RPMI8226 (cell line): ENCODE results near the gene MUC5B.
"Not testable (repeated sequence)": the region's sequence is repeated elsewhere in the genome, so short reads cannot be mapped to it uniquely, and the experiment has no call there.

Experiments
- DNase-seq: peaks from one replicate; pipeline ENCODE4 v3.0.0-alpha.2; 2015

MUC5B gene, protein sequence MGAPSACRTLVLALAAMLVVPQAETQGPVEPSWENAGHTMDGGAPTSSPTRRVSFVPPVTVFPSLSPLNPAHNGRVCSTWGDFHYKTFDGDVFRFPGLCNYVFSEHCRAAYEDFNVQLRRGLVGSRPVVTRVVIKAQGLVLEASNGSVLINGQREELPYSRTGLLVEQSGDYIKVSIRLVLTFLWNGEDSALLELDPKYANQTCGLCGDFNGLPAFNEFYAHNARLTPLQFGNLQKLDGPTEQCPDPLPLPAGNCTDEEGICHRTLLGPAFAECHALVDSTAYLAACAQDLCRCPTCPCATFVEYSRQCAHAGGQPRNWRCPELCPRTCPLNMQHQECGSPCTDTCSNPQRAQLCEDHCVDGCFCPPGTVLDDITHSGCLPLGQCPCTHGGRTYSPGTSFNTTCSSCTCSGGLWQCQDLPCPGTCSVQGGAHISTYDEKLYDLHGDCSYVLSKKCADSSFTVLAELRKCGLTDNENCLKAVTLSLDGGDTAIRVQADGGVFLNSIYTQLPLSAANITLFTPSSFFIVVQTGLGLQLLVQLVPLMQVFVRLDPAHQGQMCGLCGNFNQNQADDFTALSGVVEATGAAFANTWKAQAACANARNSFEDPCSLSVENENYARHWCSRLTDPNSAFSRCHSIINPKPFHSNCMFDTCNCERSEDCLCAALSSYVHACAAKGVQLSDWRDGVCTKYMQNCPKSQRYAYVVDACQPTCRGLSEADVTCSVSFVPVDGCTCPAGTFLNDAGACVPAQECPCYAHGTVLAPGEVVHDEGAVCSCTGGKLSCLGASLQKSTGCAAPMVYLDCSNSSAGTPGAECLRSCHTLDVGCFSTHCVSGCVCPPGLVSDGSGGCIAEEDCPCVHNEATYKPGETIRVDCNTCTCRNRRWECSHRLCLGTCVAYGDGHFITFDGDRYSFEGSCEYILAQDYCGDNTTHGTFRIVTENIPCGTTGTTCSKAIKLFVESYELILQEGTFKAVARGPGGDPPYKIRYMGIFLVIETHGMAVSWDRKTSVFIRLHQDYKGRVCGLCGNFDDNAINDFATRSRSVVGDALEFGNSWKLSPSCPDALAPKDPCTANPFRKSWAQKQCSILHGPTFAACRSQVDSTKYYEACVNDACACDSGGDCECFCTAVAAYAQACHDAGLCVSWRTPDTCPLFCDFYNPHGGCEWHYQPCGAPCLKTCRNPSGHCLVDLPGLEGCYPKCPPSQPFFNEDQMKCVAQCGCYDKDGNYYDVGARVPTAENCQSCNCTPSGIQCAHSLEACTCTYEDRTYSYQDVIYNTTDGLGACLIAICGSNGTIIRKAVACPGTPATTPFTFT (N-terminal part only)

DNA sequence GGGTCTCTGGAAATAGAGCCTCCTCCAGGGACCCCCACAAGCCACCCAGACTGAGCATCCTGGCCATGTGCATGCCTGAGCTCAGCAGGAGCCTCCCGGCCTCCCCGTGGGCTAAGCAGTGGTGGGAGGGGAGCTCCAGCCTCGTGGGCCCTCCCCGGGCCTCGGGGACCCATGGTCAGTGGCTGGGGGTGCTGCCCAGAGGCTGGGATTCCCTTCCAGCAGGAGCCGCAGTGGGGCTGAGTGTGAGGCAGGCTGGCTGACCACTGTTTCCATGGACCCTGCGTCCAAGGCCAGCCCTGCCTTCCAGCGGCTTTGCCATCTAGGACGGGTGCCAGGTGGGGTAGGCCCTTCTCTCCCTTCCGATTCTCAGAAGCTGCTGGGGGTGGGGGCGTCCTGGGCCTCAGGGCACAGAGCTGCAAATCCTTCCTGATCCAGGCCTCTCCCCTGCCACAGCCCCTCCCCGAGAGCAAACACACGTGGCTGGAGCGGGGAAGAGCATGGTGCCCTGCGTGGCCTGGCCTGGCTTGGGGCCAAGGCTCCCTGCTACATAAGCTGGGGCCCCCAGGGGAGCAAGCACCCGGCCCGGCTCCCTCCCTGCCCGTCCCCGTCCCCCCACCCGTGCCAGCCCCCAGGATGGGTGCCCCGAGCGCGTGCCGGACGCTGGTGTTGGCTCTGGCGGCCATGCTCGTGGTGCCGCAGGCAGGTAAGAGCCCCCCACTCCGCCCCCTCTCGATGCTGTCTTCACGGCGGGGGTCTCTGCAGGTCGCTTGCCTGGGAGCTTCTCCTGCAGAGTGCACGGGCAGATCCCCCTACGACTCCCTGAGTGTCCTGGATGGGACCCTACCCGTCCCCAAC lies at the start of gene MUC5B:
Gene MUC5B (plus strand): TSS at position 576 of the 855 bp plus-strand sequence. CDS start 58 bp downstream, at position 634.
- DNase-seq = no peak

DNA sequence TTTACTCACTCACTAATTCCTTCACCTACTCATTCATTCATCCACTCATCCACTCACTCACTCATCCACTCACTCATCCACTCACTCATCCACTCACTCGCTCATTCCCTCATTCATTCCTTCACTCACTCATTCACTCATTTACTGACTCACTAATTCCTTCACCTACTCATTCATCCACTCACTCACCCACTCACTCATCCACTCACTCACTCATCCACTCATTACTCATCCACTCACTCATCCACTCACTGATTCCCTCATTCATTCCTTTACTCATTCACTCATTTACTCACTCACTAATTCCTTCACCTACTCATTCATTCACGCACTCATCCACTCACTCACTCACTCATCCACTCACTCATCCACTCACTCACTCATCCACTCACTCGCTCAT lies 49.5 kb upstream of the MUC5B start:
- DNase-seq = not testable (repeated sequence)

DNA sequence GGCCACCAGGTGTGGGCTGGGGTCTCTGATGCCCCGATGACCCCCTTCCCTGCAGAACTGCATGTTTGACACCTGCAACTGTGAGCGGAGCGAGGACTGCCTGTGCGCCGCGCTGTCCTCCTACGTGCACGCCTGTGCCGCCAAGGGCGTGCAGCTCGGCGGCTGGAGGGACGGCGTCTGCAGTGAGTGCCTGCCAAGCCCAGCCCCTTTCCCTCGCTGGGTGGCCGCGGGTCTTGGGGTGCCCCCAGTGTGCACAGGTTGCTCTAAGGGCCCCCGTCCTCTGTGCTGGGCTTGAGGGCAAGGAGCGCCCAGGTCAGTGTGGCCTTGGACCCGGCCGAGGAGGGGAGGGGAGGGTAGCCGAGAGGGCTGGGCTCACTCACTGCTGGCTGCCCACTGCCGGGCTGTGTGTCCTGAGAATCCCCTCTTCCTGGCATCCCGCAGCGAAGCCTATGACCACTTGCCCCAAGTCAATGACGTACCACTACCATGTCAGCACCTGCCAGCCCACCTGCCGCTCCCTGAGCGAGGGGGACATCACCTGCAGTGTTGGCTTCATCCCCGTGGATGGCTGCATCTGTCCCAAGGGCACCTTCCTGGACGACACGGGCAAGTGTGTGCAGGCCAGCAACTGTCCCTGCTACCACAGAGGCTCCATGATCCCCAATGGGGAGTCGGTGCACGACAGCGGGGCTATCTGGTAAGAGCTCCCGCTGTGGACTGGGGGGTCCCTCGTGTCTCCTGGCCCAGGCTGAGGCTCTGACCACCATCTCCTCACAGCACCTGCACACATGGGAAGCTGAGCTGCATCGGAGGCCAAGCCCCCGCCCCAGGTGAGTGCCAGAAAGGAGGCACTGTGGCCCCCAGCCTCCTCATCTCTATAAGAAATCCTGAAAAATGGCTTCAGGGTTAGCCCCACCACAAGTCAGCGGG lies 48.2 kb upstream of the MUC5B start:
- no peak for DNase-seq

DNA sequence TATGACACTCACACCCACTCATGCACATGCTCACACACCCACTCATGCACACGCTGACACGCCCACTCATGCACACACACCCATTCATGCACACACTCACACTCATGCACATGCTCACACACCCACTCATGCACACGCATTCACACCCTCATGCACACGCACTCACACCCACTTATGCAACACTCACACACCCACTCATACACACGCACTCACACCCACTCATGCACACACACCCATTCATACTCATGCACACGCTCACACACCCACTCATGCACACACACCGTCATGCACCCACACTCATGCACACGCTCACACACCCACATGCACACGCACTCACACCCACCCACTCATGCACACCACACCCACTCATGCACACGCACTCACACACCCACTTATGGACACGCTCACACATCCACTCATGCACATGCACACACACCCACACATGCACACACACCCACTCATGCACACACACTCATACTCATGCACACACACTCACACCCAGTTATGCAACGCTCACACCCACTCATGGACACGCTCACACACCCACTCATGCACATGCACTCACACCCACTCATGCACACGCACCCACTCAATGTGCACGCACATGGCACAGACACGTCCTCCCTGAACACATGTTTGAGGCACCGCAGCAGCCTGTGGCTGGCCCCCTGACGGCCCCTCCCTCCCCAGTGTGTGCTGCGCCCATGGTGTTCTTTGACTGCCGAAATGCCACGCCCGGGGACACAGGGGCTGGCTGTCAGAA lies 47.2 kb upstream of the MUC5B start:
- no peak for DNase-seq

DNA sequence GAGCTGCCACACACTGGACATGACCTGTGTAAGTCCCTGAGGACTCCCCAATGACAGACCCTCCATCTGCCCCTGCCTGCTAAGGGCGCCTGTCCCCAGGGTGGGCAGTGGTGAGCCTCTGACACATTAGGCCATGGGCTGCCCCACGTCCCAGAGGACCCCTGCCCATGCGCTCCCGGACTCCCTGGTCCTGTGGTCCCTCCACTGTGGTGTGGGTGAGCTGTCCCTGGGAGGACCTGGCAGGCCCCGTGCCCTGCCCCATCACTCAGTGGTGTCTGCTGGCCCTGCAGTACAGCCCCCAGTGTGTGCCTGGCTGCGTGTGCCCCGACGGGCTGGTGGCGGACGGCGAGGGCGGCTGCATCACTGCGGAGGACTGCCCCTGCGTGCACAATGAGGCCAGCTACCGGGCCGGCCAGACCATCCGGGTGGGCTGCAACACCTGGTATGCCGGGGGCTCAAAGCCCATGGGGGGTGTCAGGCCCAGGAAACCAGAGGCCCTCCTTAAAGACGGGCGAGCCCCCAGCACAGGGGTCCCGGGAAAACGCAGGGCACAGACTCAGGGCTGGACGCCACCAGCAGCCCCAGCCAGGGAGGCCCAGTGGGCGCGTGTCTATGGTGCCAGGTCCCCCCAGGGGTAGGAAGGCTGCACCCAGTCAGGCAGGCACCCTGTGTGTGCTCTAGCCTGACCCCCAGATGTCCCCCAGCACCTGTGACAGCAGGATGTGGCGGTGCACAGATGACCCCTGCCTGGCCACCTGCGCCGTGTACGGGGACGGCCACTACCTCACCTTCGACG lies 46.4 kb upstream of the MUC5B start:
- DNase-seq = no peak

DNA sequence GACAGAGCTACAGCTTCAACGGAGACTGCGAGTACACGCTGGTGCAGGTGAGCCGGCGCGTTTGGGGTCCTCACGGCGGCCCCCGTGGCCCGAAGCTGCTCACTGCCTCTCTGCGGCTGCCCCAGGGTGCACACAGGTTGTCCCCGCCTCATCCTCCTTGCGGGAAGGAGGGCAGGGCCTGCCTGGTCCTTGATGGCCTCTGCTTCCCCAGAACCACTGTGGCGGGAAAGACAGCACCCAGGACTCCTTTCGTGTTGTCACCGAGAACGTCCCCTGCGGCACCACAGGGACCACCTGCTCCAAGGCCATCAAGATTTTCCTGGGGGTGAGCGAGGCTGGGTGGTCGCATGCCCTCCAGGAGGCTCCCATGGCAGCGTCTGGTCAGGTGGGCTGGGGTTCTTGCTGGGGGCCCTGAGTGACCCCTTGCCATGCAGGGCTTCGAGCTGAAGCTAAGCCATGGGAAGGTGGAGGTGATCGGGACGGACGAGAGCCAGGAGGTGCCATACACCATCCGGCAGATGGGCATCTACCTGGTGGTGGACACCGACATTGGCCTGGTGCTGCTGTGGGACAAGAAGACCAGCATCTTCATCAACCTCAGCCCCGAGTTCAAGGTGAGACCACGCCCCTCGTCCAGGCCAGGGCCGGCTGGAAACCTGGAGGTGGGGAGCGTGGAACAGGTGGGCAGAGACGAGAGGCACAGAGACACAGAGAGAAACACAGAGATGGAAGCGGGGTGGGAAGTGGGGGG lies 45.7 kb upstream of the MUC5B start:
- DNase-seq = no peak

DNA sequence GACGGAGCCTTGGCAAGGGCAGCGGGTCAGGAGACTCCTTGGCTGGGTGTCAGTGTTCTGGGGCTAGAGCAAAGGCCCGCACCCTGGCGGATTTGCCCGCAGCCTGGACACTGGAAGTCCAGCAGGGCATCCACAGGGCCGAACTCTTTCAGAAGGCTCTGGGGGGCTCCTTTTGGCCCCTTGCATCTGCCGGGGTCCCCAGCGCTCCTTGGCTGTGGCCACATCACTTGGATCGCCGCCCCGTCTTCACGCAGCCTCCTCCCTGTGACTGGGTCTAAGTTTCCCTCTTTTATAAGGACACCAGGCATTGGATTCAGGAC lies 45.1 kb upstream of the MUC5B start:
- no peak for DNase-seq

DNA sequence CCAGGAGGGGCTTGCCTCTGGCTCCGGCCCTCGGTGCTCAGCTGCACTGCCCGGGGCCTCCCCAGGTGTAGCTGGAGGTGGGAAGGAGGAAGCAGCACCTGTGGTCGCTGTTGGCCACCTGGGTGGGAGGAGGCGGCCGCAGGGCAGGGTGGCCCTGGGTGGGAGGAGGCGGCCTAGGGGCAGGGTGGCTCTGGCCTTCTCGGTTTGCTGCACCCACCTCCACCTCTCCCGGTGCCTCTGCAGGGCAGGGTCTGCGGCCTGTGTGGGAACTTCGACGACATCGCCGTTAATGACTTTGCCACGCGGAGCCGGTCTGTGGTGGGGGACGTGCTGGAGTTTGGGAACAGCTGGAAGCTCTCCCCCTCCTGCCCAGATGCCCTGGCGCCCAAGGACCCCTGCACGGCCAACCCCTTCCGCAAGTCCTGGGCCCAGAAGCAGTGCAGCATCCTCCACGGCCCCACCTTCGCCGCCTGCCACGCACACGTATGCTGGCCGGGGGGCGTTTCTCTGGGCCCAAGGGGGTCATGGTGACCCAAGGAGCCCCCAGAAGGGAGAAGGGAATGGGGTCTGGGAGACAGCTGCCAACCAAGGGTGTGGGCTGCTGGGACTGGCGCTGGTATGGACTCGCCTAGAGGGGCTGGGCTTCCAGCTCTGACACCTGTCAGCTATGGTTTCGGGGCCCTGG lies 44.5 kb upstream of the MUC5B start:
- DNase-seq = peak; percentile 30

DNA sequence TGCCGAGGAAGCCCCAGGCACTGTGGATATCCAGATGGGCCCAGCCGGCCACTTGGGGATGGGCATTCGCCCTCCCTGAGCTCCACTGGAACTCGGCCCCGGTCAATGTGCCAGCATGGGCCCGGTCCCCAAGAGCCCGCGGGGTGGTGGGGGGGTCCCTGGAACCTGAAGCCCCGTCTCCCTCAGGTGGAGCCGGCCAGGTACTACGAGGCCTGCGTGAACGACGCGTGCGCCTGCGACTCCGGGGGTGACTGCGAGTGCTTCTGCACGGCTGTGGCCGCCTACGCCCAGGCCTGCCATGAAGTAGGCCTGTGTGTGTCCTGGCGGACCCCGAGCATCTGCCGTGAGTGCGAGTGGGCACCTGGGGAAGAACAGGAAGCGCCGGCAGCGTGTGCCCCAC lies 44.0 kb upstream of the MUC5B start:
- no peak for DNase-seq

DNA sequence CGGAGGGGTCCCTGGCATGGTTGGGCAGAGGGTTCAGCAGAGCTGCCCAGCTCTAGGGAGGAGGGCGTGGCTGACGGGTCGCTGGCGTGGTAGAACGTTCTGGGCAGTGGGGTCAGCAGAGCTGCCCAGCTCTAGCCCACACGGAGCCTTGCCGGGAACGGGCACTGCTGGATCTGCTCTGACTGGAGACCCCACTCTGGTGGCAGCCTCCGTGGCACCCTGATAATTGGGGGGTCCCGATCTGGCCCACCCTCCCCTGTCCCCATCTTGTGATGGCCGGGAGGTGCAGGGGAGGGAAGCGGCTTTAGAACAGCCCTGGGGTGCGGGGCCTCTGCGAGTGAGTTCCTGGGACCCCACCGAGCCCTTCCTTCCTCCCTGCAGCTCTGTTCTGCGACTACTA lies 43.2 kb upstream of the MUC5B start:
- DNase-seq = no peak

DNA sequence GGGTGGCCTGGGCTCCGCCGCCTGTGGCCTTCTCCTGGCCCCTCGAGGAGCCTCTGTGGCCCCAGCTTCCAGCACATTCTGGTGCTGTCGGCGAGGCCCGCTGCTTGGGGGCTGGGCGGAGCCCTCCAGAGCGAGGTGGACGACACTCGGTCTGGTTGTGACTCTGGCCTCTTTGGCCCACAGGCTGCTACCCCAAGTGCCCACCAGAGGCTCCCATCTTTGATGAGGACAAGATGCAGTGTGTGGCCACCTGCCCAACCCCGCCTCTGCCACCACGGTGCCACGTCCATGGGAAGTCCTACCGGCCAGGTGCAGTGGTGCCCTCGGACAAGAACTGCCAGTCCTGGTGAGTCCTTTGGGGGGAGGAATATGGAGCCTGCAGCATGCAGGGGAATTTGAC lies 42.7 kb upstream of the MUC5B start:
- peak; percentile 24 for DNase-seq

DNA sequence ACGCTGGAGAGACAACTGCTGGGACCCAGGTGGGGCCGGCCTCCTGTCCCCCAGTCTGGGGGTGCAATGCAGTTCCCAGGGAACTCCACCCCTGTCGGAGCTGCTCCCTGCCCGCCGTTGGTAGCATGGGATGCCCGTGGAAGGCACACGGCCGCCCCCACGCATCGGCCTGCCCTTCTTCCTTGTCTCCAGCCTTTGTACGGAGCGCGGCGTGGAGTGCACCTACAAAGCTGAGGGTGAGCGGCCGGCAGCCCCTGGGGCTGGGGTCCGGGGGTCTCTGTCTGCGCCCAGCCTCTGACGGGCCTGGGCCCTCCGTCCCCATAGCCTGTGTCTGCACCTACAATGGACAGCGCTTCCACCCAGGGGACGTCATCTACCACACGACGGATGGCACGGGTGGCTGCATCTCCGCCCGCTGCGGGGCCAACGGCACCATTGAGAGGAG lies 41.9 kb upstream of the MUC5B start:
- DNase-seq = no peak

DNA sequence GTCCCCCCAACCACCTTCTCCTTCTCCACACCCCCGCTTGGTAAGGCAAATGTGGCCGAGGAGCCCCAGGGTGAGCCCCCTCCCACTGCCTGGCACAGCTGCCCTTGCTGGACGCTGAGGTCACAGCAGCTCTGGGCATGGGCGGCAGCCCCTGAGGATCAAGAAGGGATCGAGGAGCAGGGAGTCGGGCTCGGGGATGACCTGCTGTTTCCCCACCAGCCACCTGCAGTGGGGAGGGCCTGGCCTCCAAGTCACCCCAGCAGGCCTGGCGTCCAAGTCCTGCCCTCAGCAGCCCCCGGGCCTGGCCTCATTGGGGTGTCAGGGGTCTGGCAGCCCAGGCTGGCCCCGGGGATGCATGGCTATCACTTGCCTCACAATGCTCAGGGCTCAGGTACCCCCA lies 41.4 kb upstream of the MUC5B start:
- DNase-seq = no peak

DNA sequence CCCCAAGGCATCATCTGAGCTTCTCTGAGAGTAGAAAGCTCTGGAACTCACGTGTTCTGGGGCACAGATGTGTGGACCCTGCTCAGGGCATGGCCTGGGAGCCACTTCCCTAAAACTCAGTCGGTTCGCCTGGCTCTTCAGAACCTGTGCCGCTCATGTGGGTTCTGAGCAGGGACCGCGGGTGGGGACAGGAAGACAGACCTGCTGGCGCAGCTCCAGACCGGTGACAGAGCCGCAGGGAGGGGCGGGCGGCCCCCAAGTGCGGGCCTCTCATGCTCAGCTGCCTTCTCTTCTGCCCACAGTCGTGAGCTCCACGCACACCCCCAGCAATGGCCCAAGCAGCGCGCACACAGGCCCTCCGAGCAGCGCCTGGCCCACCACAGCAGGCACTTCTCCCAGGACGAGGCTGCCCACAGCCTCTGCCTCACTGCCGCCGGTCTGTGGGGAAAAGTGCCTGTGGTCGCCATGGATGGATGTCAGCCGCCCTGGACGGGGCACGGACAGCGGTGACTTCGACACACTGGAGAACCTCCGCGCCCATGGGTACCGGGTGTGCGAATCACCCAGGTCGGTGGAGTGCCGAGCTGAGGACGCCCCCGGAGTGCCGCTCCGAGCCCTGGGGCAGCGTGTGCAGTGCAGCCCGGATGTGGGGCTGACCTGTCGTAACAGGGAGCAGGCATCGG lies 40.9 kb upstream of the MUC5B start:
- DNase-seq = no peak

DNA sequence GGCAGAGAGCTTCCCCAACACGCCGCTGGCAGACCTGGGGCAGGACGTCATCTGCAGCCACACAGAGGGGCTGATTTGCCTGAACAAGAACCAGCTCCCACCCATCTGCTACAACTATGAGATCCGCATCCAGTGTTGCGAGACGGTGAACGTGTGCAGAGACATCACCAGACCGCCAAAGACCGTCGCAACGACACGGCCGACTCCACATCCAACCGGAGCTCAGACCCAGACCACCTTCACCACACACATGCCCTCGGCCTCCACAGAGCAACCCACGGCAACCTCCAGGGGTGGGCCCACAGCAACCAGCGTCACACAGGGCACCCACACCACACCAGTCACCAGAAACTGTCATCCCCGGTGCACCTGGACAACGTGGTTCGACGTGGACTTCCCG lies 38.7 kb upstream of the MUC5B start:
- not testable (repeated sequence) for DNase-seq

DNA sequence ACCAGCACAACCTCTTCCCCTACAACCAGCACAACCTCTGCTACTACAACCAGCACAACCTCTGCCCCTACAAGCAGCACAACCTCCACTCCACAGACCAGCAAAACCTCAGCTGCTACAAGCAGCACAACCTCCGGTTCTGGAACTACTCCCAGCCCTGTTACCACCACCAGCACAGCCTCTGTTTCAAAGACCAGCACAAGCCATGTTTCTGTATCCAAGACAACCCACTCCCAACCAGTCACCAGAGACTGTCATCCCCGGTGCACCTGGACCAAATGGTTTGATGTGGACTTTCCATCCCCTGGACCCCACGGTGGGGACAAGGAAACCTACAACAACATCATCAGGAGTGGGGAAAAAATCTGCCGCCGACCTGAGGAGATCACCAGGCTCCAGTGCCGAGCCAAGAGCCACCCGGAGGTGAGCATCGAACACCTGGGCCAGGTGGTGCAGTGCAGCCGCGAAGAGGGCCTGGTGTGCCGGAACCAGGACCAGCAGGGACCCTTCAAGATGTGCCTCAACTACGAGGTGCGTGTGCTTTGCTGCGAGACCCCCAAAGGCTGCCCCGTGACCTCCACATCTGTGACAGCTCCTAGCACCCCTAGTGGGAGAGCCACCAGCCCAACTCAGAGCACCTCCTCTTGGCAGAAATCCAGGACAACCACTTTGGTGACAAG lies 34.3 kb upstream of the MUC5B start:
- not testable (repeated sequence) for DNase-seq

DNA sequence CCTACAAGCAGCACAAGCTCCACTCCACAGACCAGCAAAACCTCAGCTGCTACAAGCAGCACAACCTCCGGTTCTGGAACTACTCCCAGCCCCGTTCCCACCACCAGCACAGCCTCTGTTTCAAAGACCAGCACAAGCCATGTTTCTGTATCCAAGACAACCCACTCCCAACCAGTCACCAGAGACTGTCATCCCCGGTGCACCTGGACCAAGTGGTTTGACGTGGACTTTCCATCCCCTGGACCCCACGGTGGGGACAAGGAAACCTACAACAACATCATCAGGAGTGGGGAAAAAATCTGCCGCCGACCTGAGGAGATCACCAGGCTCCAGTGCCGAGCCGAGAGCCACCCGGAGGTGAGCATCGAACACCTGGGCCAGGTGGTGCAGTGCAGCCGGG lies 33.0 kb upstream of the MUC5B start:
- DNase-seq = not testable (repeated sequence)
